ENCODE measurements around the gene ANKRD12.

DNA sequence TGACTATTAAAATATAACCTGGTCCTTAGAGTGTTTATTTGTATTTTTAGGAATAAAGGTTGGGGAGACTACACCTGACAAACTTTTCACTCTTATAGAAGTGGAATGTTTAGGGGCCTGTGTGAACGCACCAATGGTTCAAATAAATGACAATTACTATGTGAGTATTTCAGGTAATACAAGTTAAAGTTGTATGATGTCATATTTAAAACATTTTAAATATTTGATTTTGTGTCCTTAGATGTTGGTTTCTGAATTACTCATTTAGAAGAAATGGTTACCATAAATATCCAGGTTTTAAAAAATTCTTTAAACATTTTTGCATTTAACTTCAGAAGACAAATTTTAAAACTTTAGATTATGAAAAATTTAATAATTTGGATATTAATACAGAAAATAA is 11.8 kb upstream of the ANKRD12 start:
- TF ChIP-seq, protein P1, sequence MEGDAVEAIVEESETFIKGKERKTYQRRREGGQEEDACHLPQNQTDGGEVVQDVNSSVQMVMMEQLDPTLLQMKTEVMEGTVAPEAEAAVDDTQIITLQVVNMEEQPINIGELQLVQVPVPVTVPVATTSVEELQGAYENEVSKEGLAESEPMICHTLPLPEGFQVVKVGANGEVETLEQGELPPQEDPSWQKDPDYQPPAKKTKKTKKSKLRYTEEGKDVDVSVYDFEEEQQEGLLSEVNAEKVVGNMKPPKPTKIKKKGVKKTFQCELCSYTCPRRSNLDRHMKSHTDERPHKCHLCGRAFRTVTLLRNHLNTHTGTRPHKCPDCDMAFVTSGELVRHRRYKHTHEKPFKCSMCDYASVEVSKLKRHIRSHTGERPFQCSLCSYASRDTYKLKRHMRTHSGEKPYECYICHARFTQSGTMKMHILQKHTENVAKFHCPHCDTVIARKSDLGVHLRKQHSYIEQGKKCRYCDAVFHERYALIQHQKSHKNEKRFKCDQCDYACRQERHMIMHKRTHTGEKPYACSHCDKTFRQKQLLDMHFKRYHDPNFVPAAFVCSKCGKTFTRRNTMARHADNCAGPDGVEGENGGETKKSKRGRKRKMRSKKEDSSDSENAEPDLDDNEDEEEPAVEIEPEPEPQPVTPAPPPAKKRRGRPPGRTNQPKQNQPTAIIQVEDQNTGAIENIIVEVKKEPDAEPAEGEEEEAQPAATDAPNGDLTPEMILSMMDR (conservative IDR thresholded peaks at IDR 0.05; ENCODE audit: low read length): no peak
- TF ChIP-seq EZH2phosphoT487 (IDR thresholded peaks at IDR 0.05; ENCODE audit: borderline replicate concordance, low read depth, low read length): no peak
